Thyroid gland (tissue), 4 donors: Measurements from ENCODE around the gene KRT81. TPM values are rescaled to one million over a fixed set of nuclear protein-coding genes. Genes with fewer than 3 reads are reported as not detected.
"Not testable (repeated sequence)": the region's sequence is repeated elsewhere in the genome, so short reads cannot be mapped to it uniquely, and the experiment has no call there.

ENCODE experiments used
- DNase-seq, 2 donors: peaks; one replicate each; pipeline ENCODE4 v3.0.0-alpha.2; 2019
- H3K27ac ChIP-seq, 3 donors: fragments of 200-600 bp; sonication (generic); 1 replicate in 2 of 3; 2 replicates in 1 of 3; pipeline ENCODE4 v1.5.1; 2016 to 2019; ENCODE audit warnings: mild to moderate bottlenecking in 1 of 3, moderate library complexity in 1 of 3
- H3K27me3 ChIP-seq: fragments of 200-600 bp; sonication (generic); one replicate; pipeline ENCODE4 v1.5.1; 2019
- H3K36me3 ChIP-seq, 2 donors: fragments of 200-600 bp; sonication (generic); one replicate each; pipeline ENCODE4 v1.5.1; 2016 to 2019
- H3K4me1 ChIP-seq, 2 donors: fragments of 200-600 bp; sonication (generic); one replicate each; pipeline ENCODE4 v1.5.1; 2017 to 2019
- H3K4me3 ChIP-seq, 3 donors: fragments of 200-600 bp; sonication (generic); replicated peaks in 1 of 3; 1 replicate in 2 of 3; 2 replicates in 1 of 3; pipeline ENCODE4 v1.5.1; 2016; ENCODE audit warnings: mild to moderate bottlenecking in 1 of 3
- H3K9me3 ChIP-seq: fragments of 200-600 bp; sonication (generic); one replicate; pipeline ENCODE4 v1.5.1; 2017
- CTCF ChIP-seq, 6 experiments: fragments of 200-600 bp in 3 of 6; fragments of 450-650 bp in 3 of 6; sonication (generic) in 3 of 6; IDR thresholded peaks; one replicate each; pipeline ENCODE4 v1.5.1; 2016 to 2019; ENCODE audit warnings: antibody characterized with exemption in 6 of 6, mild to moderate bottlenecking in 2 of 6, inconsistent platforms in 1 of 6, moderate library complexity in 1 of 6
- POLR2A ChIP-seq, 2 donors: fragments of 450-650 bp; IDR thresholded peaks; one replicate each; pipeline ENCODE4 v1.6.1; 2017; ENCODE audit warnings: antibody characterized with exemption in 2 of 2, mild to moderate bottlenecking in 2 of 2, moderate library complexity in 1 of 2
- WGBS, 2 donors: methylation state at CpG; one replicate each; pipeline ENCODE4 v1.1.5; 2017; 5-methylcytosine and 5-hydroxymethylcytosine counted together
- intact Hi-C: fragments of 100-400 bp; cut with DNase I; formaldehyde crosslinking; loops from one replicate; pipeline ENCODE4 v1.15.1; 2023
- total RNA-seq, 4 donors: library from RNA; depleted of rRNA; stranded (reverse); fragments of >200 nt; gene quantifications; one replicate each; pipeline ENCODE4 v1.2.3, GENCODE V29; 2016

KRT81 gene
- total RNA-seq, 4 donors from 2014 or later, result 0.11 to 0.71 TPM; not detected in 2

- Histone ChIP-seq H3K27ac (no peak overlapping the region), H3K9me3 (no peaks in the 10 kb centered on the region), H3K36me3 (no peaks in the 10 kb centered on the region), H3K4me1 (no peaks in the 10 kb centered on the region), H3K27me3 (no peaks in the 10 kb centered on the region), H3K4me3 (no peak overlapping the region)
- intact Hi-C loops, result no loop called here
- 94 to 100% methylated on average over 1 of the region's 1 CpG for WGBS, 2 donors
- TF ChIP-seq POLR2A (IDR thresholded peaks at IDR 0.05) (no peak), CTCF (IDR thresholded peaks at IDR 0.05) (no peak)
- no peak for DNase-seq
Observed at GRCh38 chr12:52293926-52294325, 2.6 kb upstream of the KRT81 start.

- H3K36me3 ChIP-seq, intact Hi-C loops, H3K27me3 ChIP-seq, DNase-seq, H3K27ac ChIP-seq, H3K4me1 ChIP-seq, H3K4me3 ChIP-seq, H3K9me3 ChIP-seq: not testable (repeated sequence)
- WGBS, 2 donors, result no CpG with 5 or more reads among the region's 5 CpGs
Observed at GRCh38 chr12:52290483-52291134, 725 bp downstream of the KRT81 start.

DNA sequence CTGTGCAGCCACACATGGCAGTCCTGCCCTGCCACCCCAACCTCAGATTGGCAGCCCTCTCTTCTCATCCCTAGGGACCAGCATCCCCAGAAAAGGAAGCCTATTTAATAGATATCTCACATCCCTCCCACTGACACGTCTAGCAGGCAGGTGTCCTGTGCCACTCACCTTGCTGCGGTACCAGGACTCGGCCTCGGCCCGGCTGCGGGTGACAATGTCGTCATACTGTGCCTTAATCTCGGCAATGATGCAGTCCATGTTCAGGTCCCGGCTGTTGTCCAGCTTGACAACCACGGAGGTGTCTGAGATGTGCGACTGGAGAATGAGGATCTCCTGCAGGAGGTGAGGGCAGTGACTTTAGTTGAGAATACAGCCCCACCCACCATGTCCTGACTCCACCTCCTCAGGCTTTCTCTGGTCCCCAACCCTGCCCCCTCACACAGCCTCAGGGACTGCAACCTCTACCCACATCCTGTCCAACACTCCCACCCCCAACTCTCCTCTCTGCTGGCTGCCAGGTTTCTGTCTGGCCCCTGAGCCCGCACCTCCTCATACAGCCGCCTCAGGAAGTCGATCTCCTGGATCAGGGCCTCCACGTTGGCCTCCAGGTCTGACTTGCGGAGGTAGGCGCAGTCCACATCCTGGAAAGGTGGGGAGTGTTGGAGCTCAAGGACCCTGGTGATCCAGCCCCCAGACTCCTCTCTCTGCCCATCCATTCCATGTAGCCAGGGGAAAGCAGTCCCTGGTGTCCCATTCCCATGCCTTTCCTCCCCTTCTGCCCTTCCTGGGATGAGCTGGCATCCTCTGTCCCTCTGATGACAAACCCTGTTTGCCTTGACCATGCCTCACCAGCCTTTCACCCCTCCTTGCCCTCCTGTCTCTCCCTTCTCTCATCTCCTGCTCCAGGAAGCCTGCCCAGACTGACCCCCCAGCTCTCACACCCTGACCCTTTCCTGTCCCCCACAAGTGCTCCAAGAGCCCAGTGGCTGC lies 3.2 kb downstream of the KRT81 start:
- intact Hi-C loops, H3K4me1 ChIP-seq, H3K27ac ChIP-seq, H3K9me3 ChIP-seq, H3K36me3 ChIP-seq, H3K4me3 ChIP-seq, DNase-seq, H3K27me3 ChIP-seq: not testable (repeated sequence)
- WGBS, 2 donors, result 87 to 89% methylated on average over 14 to 17 of the region's 17 CpGs

GRCh38 chr12:52286857-52287785 lies 4.2 kb downstream of the KRT81 start:
- intact Hi-C loops, H3K9me3 ChIP-seq, DNase-seq, H3K4me3 ChIP-seq, H3K36me3 ChIP-seq, H3K4me1 ChIP-seq, H3K27me3 ChIP-seq, H3K27ac ChIP-seq: not testable (repeated sequence)
- WGBS, 2 donors, result 92% methylated on average over 11 to 15 of the region's 21 CpGs
- peak in 1 of 6 experiments; percentile 13 for TF ChIP-seq CTCF (IDR thresholded peaks at IDR 0.05)

- no peak for TF ChIP-seq CTCF (IDR thresholded peaks at IDR 0.05)
- TF ChIP-seq POLR2A (IDR thresholded peaks at IDR 0.05), result no peak
- peaks cover 10 to 11% of the 10 kb centered on the region in 2 donors for H3K4me1 ChIP-seq
- no peak for DNase-seq
- H3K27ac ChIP-seq, result no peak overlapping the region
- H3K27me3 ChIP-seq, result no peaks in the 10 kb centered on the region
- no peaks in the 10 kb centered on the region for H3K36me3 ChIP-seq
- H3K9me3 ChIP-seq, result no peaks in the 10 kb centered on the region
- intact Hi-C loops, result no loop called here
- 83 to 91% methylated on average over 15 to 18 of the region's 24 CpGs for WGBS, 2 donors
- no peak overlapping the region for H3K4me3 ChIP-seq
Observed at GRCh38 chr12:52285851-52286530, 5.3 kb downstream of the KRT81 start.
